Activated naive CD4-positive, alpha-beta T cell treated with anti-CD3 and anti-CD28 coated beads, Interleukin-2, amount 50 U/mL, for 16 hours (primary cell): ENCODE measurements around the gene NKX2-3.

Experiments used
- DNase-seq: peaks from one replicate; pipeline ENCODE4 v3.0.0-alpha.2; 2020

The NKX2-3 gene

DNA sequence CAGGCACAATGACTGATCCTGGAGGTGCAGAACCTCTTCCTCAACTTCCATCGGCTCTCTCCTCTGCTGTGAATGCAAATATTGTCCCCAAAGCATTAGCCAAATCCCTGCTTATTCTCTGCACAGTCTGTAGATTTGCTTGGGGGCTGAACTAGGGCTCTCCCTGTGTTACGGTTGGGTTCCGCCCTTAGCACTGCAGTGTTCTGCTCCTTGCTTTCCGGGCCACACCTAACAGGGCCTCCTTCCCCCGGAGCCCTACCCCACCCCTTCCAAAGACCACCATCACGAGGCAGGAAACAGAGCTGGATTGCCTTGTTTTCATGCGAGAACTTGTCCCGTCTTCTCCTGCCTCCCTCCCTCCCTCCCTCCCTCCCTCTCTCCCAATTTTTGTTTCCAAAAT is 50.9 kb downstream of the NKX2-3 start:
- no peak for DNase-seq
